ENCODE measurements around the gene POLR3B. TPM values are rescaled to one million over a fixed set of nuclear protein-coding genes. Genes with fewer than 3 reads are reported as not detected.

Gene POLR3B
- total and polyA plus RNA-seq, 5 donors from 2014 or later, result 3.4 to 5.7 (median 5.2) TPM

DNA sequence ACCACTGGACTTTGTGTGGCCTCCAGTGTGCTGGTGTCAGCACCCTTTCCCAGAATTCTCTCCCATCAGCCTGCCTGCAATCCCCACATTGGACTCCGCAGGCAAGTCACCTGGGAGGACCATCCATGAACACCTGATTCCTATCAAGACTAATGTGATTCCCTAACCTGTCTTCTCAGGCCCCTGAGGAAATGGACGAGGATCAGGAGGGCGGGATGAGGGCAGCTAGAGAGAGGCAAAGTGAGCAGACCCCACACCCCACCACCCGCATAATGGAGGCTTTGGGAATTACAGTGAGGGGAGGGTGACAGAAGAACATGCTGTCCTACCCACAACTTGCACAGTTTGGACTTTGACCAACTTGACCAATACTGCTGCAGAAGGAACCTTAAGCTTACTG is 164.4 kb downstream of the POLR3B start:
- no peak for ATAC-seq (ENCODE audit: low read depth in 2 of 2)
- Mint-ChIP-seq H3K4me1 (no peaks in the 10 kb centered on the region), H3K27me3 (peaks cover 24% of the 10 kb centered on the region), H3K27ac (no peak overlapping the region), H3K4me3 (no peak overlapping the region), H3K9me3 (peaks cover 0 to 2% (median 0%) of the 10 kb centered on the region in 7 donors), H3K36me3 (no peaks in the 10 kb centered on the region)
- H3K4me1 ChIP-seq (ENCODE audit: control insufficient read depth, insufficient read depth, low read length, poor library complexity, severe bottlenecking), result no peaks in the 10 kb centered on the region
- no peaks in the 10 kb centered on the region for H3K27me3 ChIP-seq (ENCODE audit: control insufficient read depth, insufficient read depth, low read length)
- H3K36me3 ChIP-seq (ENCODE audit: control insufficient read depth, insufficient read depth, low read length), result no peaks in the 10 kb centered on the region
- H3K27ac ChIP-seq (ENCODE audit: insufficient read depth, low read length, poor library complexity, severe bottlenecking), result no peak overlapping the region
- no peak overlapping the region for H3K4me3 ChIP-seq (ENCODE audit: low read depth, low read length)
- no peak for DNase-seq
- H3K9me3 ChIP-seq (ENCODE audit: control insufficient read depth in 2 of 2, low read length in 2 of 2), result no peaks in the 10 kb centered on the region

DNA sequence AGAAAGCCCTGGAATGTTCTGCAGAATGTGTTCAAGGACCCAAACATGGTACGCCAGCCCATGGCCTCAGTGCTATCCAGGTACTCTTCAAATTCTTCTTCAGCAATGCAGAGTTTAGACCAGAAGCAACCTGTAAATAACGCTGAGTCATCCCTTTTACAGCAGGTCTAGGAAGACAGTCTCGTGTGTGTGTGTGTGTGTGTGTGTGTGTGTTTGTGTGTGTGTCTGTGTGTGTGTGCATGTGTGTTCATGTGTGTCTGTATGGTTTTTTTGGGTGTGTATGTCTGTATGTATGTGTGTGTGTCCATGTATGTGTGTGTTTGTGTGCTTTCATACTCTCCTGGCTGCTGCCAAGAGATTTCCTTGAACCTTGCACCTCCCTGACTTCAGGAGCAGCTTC is 165.2 kb downstream of the POLR3B start:
- no peaks in the 10 kb centered on the region for H3K4me1 Mint-ChIP-seq
- no peaks in the 10 kb centered on the region for H3K27me3 ChIP-seq (ENCODE audit: control insufficient read depth, insufficient read depth, low read length)
- DNase-seq (peak in 1 of 3 donors; percentile 10), ATAC-seq (ENCODE audit: low read depth in 2 of 2) (no peak)
- H3K4me3 ChIP-seq (ENCODE audit: low read depth, low read length), result no peak overlapping the region
- H3K9me3 ChIP-seq (ENCODE audit: control insufficient read depth in 2 of 2, low read length in 2 of 2), result no peaks in the 10 kb centered on the region
- no peak overlapping the region for H3K4me3 Mint-ChIP-seq
- H3K27me3 Mint-ChIP-seq, result peaks cover 25% of the 10 kb centered on the region
- no peaks in the 10 kb centered on the region for H3K36me3 ChIP-seq (ENCODE audit: control insufficient read depth, insufficient read depth, low read length)
- H3K9me3 Mint-ChIP-seq, result peaks cover 0 to 2% (median 0%) of the 10 kb centered on the region in 7 donors
- H3K27ac Mint-ChIP-seq, result no peak overlapping the region
- no peaks in the 10 kb centered on the region for H3K4me1 ChIP-seq (ENCODE audit: control insufficient read depth, insufficient read depth, low read length, poor library complexity, severe bottlenecking)
- no peaks in the 10 kb centered on the region for H3K36me3 Mint-ChIP-seq
- H3K27ac ChIP-seq (ENCODE audit: insufficient read depth, low read length, poor library complexity, severe bottlenecking), result no peak overlapping the region

DNA sequence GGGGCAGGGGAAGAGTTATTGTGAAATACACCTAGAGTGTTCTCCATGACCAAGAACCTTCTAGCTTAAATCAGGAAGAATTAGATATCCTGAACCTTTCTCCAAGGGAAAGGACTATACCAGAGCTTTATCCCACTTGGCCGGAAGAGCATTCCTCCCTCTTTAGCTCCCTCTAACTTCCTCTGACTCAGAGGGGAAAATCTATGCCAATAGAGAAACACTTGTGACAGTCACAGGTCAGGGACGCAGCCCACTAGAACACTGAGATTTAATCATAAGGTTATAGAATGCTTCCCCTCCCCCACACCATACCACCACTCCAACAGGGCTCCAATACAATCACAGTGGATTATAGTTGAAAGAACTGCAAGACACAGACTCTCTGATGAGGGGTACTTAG is 169.8 kb downstream of the POLR3B start:
- H3K4me1 ChIP-seq (ENCODE audit: control insufficient read depth, insufficient read depth, low read length, poor library complexity, severe bottlenecking), result no peaks in the 10 kb centered on the region
- peaks cover 30% of the 10 kb centered on the region for H3K27me3 Mint-ChIP-seq

DNA sequence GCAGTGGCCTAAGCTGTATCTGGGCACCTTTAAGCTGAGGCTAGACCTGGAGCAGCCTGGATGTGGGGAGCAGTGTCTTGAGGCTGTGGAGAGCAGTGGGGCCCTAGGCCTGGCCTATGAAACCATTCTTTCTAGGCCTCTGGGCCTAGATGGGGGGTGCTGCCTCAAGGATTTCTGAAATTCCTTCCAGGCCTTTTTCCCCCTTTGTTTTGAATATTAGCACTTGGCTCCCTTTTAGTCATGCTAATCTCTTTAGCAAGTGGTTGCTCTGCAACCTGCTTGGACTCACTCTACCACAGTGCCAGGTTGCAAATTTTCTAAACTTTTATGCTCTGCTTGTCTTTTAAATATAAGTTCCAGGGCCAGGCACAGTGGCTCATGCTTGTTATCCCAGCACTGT is 183.7 kb downstream of the POLR3B start:
- Histone ChIP-seq H3K27ac (ENCODE audit: insufficient read depth, low read length, poor library complexity, severe bottlenecking) (no peak overlapping the region), H3K27me3 (ENCODE audit: control insufficient read depth, insufficient read depth, low read length) (peaks cover 4% of the 10 kb centered on the region), H3K4me3 (ENCODE audit: low read depth, low read length) (no peak overlapping the region), H3K9me3 (ENCODE audit: control insufficient read depth in 2 of 2, low read length in 2 of 2) (peaks cover 3 to 9% of the 10 kb centered on the region in 2 experiments), H3K4me1 (ENCODE audit: control insufficient read depth, insufficient read depth, low read length, poor library complexity, severe bottlenecking) (no peaks in the 10 kb centered on the region), H3K36me3 (ENCODE audit: control insufficient read depth, insufficient read depth, low read length) (no peaks in the 10 kb centered on the region)
- no peak for ATAC-seq (ENCODE audit: low read depth in 2 of 2)
- H3K4me1 Mint-ChIP-seq, result no peaks in the 10 kb centered on the region
- H3K36me3 Mint-ChIP-seq, result peaks cover under 1% of the 10 kb centered on the region
- no peak overlapping the region for H3K27ac Mint-ChIP-seq
- H3K9me3 Mint-ChIP-seq, result peaks cover 0 to 17% (median 8%) of the 10 kb centered on the region in 7 donors
- DNase-seq, result no peak
- no peaks in the 10 kb centered on the region for H3K27me3 Mint-ChIP-seq
- no peak overlapping the region for H3K4me3 Mint-ChIP-seq

More for the DNA sequence above, 169.8 kb downstream of the POLR3B start:
- no peak overlapping the region for H3K27ac Mint-ChIP-seq
- H3K4me3 Mint-ChIP-seq, result no peak overlapping the region
- Histone ChIP-seq H3K27ac (ENCODE audit: insufficient read depth, low read length, poor library complexity, severe bottlenecking) (no peak overlapping the region), H3K9me3 (ENCODE audit: control insufficient read depth in 2 of 2, low read length in 2 of 2) (no peaks in the 10 kb centered on the region), H3K4me3 (ENCODE audit: low read depth, low read length) (no peak overlapping the region), H3K27me3 (ENCODE audit: control insufficient read depth, insufficient read depth, low read length) (no peaks in the 10 kb centered on the region), H3K36me3 (ENCODE audit: control insufficient read depth, insufficient read depth, low read length) (no peaks in the 10 kb centered on the region)
- H3K9me3 Mint-ChIP-seq, result peaks cover 0 to 2% (median 2%) of the 10 kb centered on the region in 7 donors
- DNase-seq, result no peak
- ATAC-seq (ENCODE audit: low read depth in 2 of 2), result no peak
- H3K4me1 Mint-ChIP-seq, result no peaks in the 10 kb centered on the region
- no peaks in the 10 kb centered on the region for H3K36me3 Mint-ChIP-seq

DNA sequence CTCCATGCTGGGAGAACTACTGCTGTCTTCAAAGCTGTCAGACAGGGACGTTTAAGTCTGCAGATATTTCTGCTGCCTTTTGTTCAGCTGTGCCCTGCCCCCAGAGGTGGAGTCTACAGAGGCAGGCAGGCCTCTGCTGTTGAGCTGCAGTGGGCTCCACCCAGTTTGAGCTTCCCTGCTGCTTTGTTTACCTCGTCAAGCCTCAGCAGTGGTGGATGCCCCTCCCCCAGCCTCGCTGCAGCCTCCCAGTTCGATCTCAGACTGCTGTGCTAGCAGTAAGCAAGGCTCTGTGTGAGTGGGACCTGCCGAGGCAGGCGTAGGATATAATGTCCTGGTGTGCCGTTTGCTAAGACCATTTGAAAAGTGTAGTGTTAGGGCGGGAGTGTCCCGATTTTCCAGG is 193.9 kb downstream of the POLR3B start:
- ATAC-seq (ENCODE audit: low read depth in 2 of 2), result no peak
- H3K9me3 ChIP-seq (ENCODE audit: control insufficient read depth in 2 of 2, low read length in 2 of 2), result peaks cover 0 to 10% of the 10 kb centered on the region in 2 experiments
- H3K27me3 ChIP-seq (ENCODE audit: control insufficient read depth, insufficient read depth, low read length), result peaks cover 3% of the 10 kb centered on the region
- DNase-seq, result no peak
- no peak overlapping the region for H3K27ac ChIP-seq (ENCODE audit: insufficient read depth, low read length, poor library complexity, severe bottlenecking)
- no peaks in the 10 kb centered on the region for H3K4me1 ChIP-seq (ENCODE audit: control insufficient read depth, insufficient read depth, low read length, poor library complexity, severe bottlenecking)
- H3K9me3 Mint-ChIP-seq, result peaks cover 1 to 18% (median 9%) of the 10 kb centered on the region in 7 donors
- H3K4me1 Mint-ChIP-seq, result no peaks in the 10 kb centered on the region
- no peak overlapping the region for H3K27ac Mint-ChIP-seq
- H3K27me3 Mint-ChIP-seq, result peaks cover 23% of the 10 kb centered on the region
- no peak overlapping the region for H3K4me3 Mint-ChIP-seq
- no peaks in the 10 kb centered on the region for H3K36me3 ChIP-seq (ENCODE audit: control insufficient read depth, insufficient read depth, low read length)
- H3K36me3 Mint-ChIP-seq, result no peaks in the 10 kb centered on the region
- H3K4me3 ChIP-seq (ENCODE audit: low read depth, low read length), result no peak overlapping the region

DNA sequence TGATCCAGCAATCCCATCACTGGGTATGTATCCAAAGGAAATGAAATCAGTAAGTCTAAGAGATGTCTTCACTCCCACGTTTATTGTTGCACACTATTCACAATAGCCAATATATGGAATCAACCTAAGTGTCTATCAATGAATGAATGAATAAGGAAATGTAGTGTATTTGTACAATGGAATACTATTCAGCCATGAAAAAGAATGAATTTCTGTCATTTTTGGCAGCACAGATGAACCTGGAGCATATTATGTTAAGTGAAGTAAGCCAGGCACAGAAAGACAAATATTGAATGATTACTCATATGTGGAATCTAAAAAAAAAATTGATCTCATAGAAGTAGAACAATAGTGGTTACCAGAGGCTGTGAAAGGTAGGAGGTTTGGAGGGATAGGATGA is 194.7 kb downstream of the POLR3B start:
- no peaks in the 10 kb centered on the region for H3K4me1 ChIP-seq (ENCODE audit: control insufficient read depth, insufficient read depth, low read length, poor library complexity, severe bottlenecking)
- no peak overlapping the region for H3K4me3 ChIP-seq (ENCODE audit: low read depth, low read length)
- H3K9me3 Mint-ChIP-seq, result peaks cover 1 to 18% (median 9%) of the 10 kb centered on the region in 7 donors
- H3K4me3 Mint-ChIP-seq, result no peak overlapping the region
- DNase-seq (no peak), ATAC-seq (ENCODE audit: low read depth in 2 of 2) (no peak)
- peaks cover 3% of the 10 kb centered on the region for H3K27me3 ChIP-seq (ENCODE audit: control insufficient read depth, insufficient read depth, low read length)
- peaks cover 26% of the 10 kb centered on the region for H3K27me3 Mint-ChIP-seq
- H3K36me3 Mint-ChIP-seq, result no peaks in the 10 kb centered on the region
- no peaks in the 10 kb centered on the region for H3K4me1 Mint-ChIP-seq
- H3K27ac ChIP-seq (ENCODE audit: insufficient read depth, low read length, poor library complexity, severe bottlenecking), result no peak overlapping the region
- peaks cover 0 to 10% of the 10 kb centered on the region in 2 experiments for H3K9me3 ChIP-seq (ENCODE audit: control insufficient read depth in 2 of 2, low read length in 2 of 2)
- H3K36me3 ChIP-seq (ENCODE audit: control insufficient read depth, insufficient read depth, low read length), result no peaks in the 10 kb centered on the region
- H3K27ac Mint-ChIP-seq, result no peak overlapping the region

Other genes starting within 250 kb of the POLR3B start
- gene NUAK1, start 218.8 kb upstream of the POLR3B start, total RNA-seq, result not detected
- gene NUAK1, start 218.8 kb upstream of the POLR3B start, polyA plus RNA-seq, result not detected
- gene CKAP4, start 109.7 kb upstream of the POLR3B start, total RNA-seq, result 4.8 TPM
- gene CKAP4, start 109.7 kb upstream of the POLR3B start, polyA plus RNA-seq, result 1 to 10 TPM; 3.4 to 6.0 (median 4.0) TPM
- gene TCP11L2, start 55.0 kb upstream of the POLR3B start, total RNA-seq, result 153 TPM
- gene TCP11L2, start 55.0 kb upstream of the POLR3B start, polyA plus RNA-seq, result 10 to 100 TPM; 46.0 to 65.9 (median 64.6) TPM
- not detected for gene RFX4, start 225.3 kb downstream of the POLR3B start, total RNA-seq
- gene RFX4, start 225.3 kb downstream of the POLR3B start, polyA plus RNA-seq, result not detected

Data from CD4-positive, CD25-positive, alpha-beta regulatory T cell (primary cell).